Chondrocyte (in vitro differentiated cells): Measurements from ENCODE around the gene SAP30L. TPM values are rescaled to one million over a fixed set of nuclear protein-coding genes. Genes with fewer than 3 reads are reported as not detected.

Experiments
- DNase-seq: peaks from one replicate; pipeline ENCODE4 v3.0.0; 2021; ENCODE audit warnings: mixed read lengths, low spot score
- H3K27ac Mint-ChIP-seq: one replicate; pipeline ENCODE4 v1.8.0; 2021; ENCODE audit warnings: mild to moderate bottlenecking, moderate library complexity, mixed read lengths; ENCODE audit not compliant: unreplicated experiment
- H3K27me3 Mint-ChIP-seq: 2 replicates; pipeline ENCODE4 v1.8.0; 2021; ENCODE audit warnings: low read depth, mixed read lengths
- H3K36me3 Mint-ChIP-seq: 2 replicates; pipeline ENCODE4 v1.8.0; 2021; ENCODE audit warnings: low read depth, mixed read lengths
- H3K4me1 Mint-ChIP-seq: 2 replicates; pipeline ENCODE4 v1.8.0; 2021; ENCODE audit warnings: low read depth, mild to moderate bottlenecking, mixed read lengths
- H3K4me3 Mint-ChIP-seq: one replicate; pipeline ENCODE4 v1.8.0; 2021; ENCODE audit warnings: mild to moderate bottlenecking, moderate library complexity, mixed read lengths; ENCODE audit not compliant: unreplicated experiment
- H3K9me3 Mint-ChIP-seq: 2 replicates; pipeline ENCODE4 v1.8.0; 2021; ENCODE audit warnings: low read depth, mixed read lengths
- CTCF ChIP-seq: fragments of 200-600 bp; sonication (generic); IDR thresholded peaks from 2 replicates; pipeline ENCODE4 v1.5.0; 2021; ENCODE audit warnings: antibody characterized with exemption, mild to moderate bottlenecking, moderate library complexity
- total RNA-seq: library from RNA; stranded (reverse); gene quantifications from 3 replicates; pipeline ENCODE4 v1.2.1, GENCODE V29; 2021

SAP30L gene
- total RNA-seq, 1 donor from 2014 or later, result 33.8 TPM

- no peak overlapping the region for H3K27ac Mint-ChIP-seq
- H3K27me3 Mint-ChIP-seq, result peaks cover 88% of the 10 kb centered on the region
- no peak for DNase-seq
- no peaks in the 10 kb centered on the region for H3K9me3 Mint-ChIP-seq
- H3K4me1 Mint-ChIP-seq, result peaks cover 7% of the 10 kb centered on the region
- H3K36me3 Mint-ChIP-seq, result no peaks in the 10 kb centered on the region
- H3K4me3 Mint-ChIP-seq, result no peak overlapping the region
- TF ChIP-seq CTCF, result no peak
Observed at GRCh38 chr5:154483654-154484392, 38.0 kb downstream of the SAP30L start.

DNA sequence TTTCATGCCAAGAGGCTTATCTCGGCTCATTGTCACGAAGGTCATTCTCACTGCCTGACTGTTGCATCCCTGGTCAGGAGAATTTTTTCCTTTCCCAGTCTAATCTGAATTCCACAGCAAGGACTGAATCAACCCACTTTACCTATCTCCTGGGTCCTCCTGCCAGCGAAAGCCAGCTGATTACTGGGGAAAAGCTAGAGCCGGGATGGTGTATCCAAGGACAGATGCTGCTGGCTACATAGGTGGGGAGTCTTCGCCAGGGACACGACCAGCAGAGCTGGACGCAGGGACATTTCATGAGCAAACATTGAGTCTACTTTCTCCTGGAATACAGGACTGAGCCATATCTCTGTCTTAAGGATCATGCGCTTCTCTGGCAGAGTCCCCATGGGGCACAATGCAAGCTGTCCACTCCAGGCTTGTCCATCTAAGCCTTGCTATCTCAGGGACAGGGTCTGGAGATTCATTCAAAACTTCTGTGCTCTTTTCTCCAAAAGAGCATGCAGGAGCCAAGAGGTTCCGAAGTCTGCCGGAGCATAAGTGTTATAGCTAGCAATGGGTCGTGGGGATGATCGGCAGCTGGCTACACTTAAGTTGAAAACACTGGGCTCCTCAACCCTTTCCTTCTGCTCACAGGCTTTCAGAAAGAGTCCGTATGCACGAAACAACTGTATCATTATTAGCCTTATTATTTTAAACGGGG, 38.7 kb downstream of the SAP30L start:
- Mint-ChIP-seq H3K27ac (no peak overlapping the region), H3K9me3 (no peaks in the 10 kb centered on the region), H3K36me3 (no peaks in the 10 kb centered on the region), H3K4me3 (no peak overlapping the region), H3K27me3 (peaks cover 85% of the 10 kb centered on the region), H3K4me1 (peaks cover 2% of the 10 kb centered on the region)
- no peak for DNase-seq
- no peak for TF ChIP-seq CTCF

DNA sequence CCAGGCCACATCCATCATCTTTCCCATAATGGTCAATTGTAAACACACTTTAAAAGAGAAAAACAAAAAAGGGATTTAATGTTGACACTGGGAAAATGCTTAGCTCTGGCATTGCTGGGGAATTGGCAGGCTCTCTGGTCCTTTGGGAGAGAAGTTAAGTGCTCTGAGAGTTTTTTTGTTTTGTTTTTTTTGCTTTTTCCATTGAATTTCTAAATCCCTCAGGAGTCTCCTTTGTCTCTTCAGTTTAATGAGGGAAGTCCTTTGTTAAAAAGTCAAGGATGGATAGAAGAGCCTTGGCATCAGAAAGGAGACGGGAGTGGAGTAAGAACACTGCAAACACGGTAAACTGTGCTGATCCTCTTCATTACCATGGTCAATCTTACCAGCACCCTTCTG, 39.3 kb downstream of the SAP30L start:
- no peak overlapping the region for H3K4me3 Mint-ChIP-seq

GRCh38 chr5:154485850-154486426, 40.1 kb downstream of the SAP30L start:
- TF ChIP-seq CTCF, result no peak
- Mint-ChIP-seq H3K27ac (no peak overlapping the region), H3K36me3 (no peaks in the 10 kb centered on the region), H3K27me3 (peaks cover 82% of the 10 kb centered on the region), H3K4me1 (no peaks in the 10 kb centered on the region), H3K9me3 (no peaks in the 10 kb centered on the region), H3K4me3 (no peak overlapping the region)
- no peak for DNase-seq

More for the DNA sequence above, 39.3 kb downstream of the SAP30L start:
- H3K9me3 Mint-ChIP-seq, result no peaks in the 10 kb centered on the region
- no peaks in the 10 kb centered on the region for H3K36me3 Mint-ChIP-seq
- TF ChIP-seq CTCF, result no peak
- DNase-seq, result no peak
- peaks cover 86% of the 10 kb centered on the region for H3K27me3 Mint-ChIP-seq
- no peak overlapping the region for H3K27ac Mint-ChIP-seq
- H3K4me1 Mint-ChIP-seq, result no peaks in the 10 kb centered on the region

DNA sequence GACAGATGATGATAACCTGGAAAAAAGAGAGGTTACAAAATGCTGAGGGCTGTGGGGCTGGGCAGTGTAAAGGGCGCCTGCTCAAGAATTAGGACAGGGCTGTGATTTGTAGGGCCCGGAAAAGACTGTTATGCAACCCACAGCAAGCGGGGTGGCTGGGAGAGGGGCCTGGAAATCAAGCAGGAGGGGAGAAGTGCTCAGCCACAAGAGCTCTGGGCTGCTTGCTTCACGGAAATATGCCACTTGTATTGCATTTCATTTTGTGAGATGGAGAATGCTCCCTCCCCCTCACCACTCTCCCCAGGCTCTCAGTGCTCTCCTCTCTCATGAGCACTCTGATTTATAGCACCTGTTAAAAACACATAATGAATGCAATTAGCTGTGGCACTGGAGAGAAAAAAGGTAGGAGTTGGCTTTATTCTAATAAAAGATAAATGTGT, 40.6 kb downstream of the SAP30L start:
- no peaks in the 10 kb centered on the region for H3K4me1 Mint-ChIP-seq
- no peak for TF ChIP-seq CTCF
- no peak overlapping the region for H3K27ac Mint-ChIP-seq
- no peaks in the 10 kb centered on the region for H3K9me3 Mint-ChIP-seq
- peaks cover 80% of the 10 kb centered on the region for H3K27me3 Mint-ChIP-seq
- H3K4me3 Mint-ChIP-seq, result no peak overlapping the region
- H3K36me3 Mint-ChIP-seq, result no peaks in the 10 kb centered on the region
- DNase-seq, result no peak
